GM13977 (cell line): ENCODE data around the gene MRC1.

Experiments
- DNase-seq: peaks from one replicate; pipeline ENCODE4 v3.0.0; 2012; ENCODE audit warnings: low spot score
- CTCF ChIP-seq: IDR thresholded peaks from 2 replicates; pipeline ENCODE4 v1.5.1; 2012; ENCODE audit warnings: mild to moderate bottlenecking, control low read depth; ENCODE audit not compliant: insufficient read depth; ENCODE audit errors: extremely low read depth, missing control alignments
- in situ Hi-C: fragments of 300-500 bp; cut with MboI; formaldehyde crosslinking; loops from one replicate; pipeline ENCODE4 v1.12.0; 2022; ENCODE audit warnings: low sequenced_read_pairs, low pct_unique_long_range_greater_than_20kb, mixed read lengths, inconsistent platforms; ENCODE audit not compliant: unreplicated experiment

Gene MRC1

GRCh38 chr10:17779784-17780183, 29.4 kb upstream of the MRC1 start:
- in situ Hi-C loops: no loop called here
- TF ChIP-seq CTCF: no peak
- DNase-seq: no peak

GRCh38 chr10:17780727-17781126, 28.4 kb upstream of the MRC1 start:
- TF ChIP-seq CTCF: no peak
- in situ Hi-C loops: no loop called here
- no peak for DNase-seq

GRCh38 chr10:17781856-17782255, 27.3 kb upstream of the MRC1 start:
- in situ Hi-C loops: no loop called here
- no peak for DNase-seq

GRCh38 chr10:17782921-17783665, 26.1 kb upstream of the MRC1 start:
- TF ChIP-seq CTCF: no peak
- in situ Hi-C loops: no loop called here
- DNase-seq: no peak

More at GRCh38 chr10:17781856-17782255, 27.3 kb upstream of the MRC1 start:
- no peak for TF ChIP-seq CTCF

- DNase-seq: no peak
- in situ Hi-C loops: no loop called here
- TF ChIP-seq CTCF: no peak
Observed at GRCh38 chr10:17783751-17784150, 25.4 kb upstream of the MRC1 start.

GRCh38 chr10:17784688-17785087, 24.5 kb upstream of the MRC1 start:
- no peak for TF ChIP-seq CTCF
- no peak for DNase-seq
- in situ Hi-C loops: no loop called here
